ENCODE data around the gene SEC14L5.

The SEC14L5 gene

GRCh38 chr16:4984174-4984990, 26.3 kb downstream of the SEC14L5 start:
- no peak for DNase-seq (ENCODE audit: low read depth in 2 of 2, low spot score in 1 of 2)

- no peak for DNase-seq (ENCODE audit: low read depth in 2 of 2, low spot score in 1 of 2)
Observed at GRCh38 chr16:4987250-4987579, 29.1 kb downstream of the SEC14L5 start.

GRCh38 chr16:4987580-4988374, 29.6 kb downstream of the SEC14L5 start:
- no peak for DNase-seq (ENCODE audit: low read depth in 2 of 2, low spot score in 1 of 2)

GRCh38 chr16:4988647-4989046, 30.5 kb downstream of the SEC14L5 start:
- DNase-seq (ENCODE audit: low read depth in 2 of 2, low spot score in 1 of 2) = no peak

- DNase-seq (ENCODE audit: low read depth in 2 of 2, low spot score in 1 of 2) = no peak
Observed at GRCh38 chr16:4989391-4990006, 31.4 kb downstream of the SEC14L5 start.

- no peak for DNase-seq (ENCODE audit: low read depth in 2 of 2, low spot score in 1 of 2)
Observed at GRCh38 chr16:4990415-4990814, 32.3 kb downstream of the SEC14L5 start.

- DNase-seq (ENCODE audit: low read depth in 2 of 2, low spot score in 1 of 2) = no peak
Observed at GRCh38 chr16:4991754-4992153, 33.6 kb downstream of the SEC14L5 start.

- DNase-seq (ENCODE audit: low read depth in 2 of 2, low spot score in 1 of 2) = no peak
Observed at GRCh38 chr16:4994719-4995434, 36.7 kb downstream of the SEC14L5 start.

- no peak for DNase-seq (ENCODE audit: low read depth in 2 of 2, low spot score in 1 of 2)
Observed at GRCh38 chr16:5000573-5001001, 42.5 kb downstream of the SEC14L5 start.

- DNase-seq (ENCODE audit: low read depth in 2 of 2, low spot score in 1 of 2) = no peak
Observed at GRCh38 chr16:5001571-5001970, 43.4 kb downstream of the SEC14L5 start.

GRCh38 chr16:5001986-5002385, 43.9 kb downstream of the SEC14L5 start:
- no peak for DNase-seq (ENCODE audit: low read depth in 2 of 2, low spot score in 1 of 2)

GRCh38 chr16:5002699-5003143, 44.6 kb downstream of the SEC14L5 start:
- DNase-seq (ENCODE audit: low read depth in 2 of 2, low spot score in 1 of 2) = no peak

- no peak for DNase-seq (ENCODE audit: low read depth in 2 of 2, low spot score in 1 of 2)
Observed at GRCh38 chr16:5003211-5003610, 45.1 kb downstream of the SEC14L5 start.

GRCh38 chr16:5003828-5004227, 45.7 kb downstream of the SEC14L5 start:
- DNase-seq (ENCODE audit: low read depth in 2 of 2, low spot score in 1 of 2) = no peak

GRCh38 chr16:5004311-5004710, 46.2 kb downstream of the SEC14L5 start:
- DNase-seq (ENCODE audit: low read depth in 2 of 2, low spot score in 1 of 2) = no peak

- DNase-seq (ENCODE audit: low read depth in 2 of 2, low spot score in 1 of 2) = no peak
Observed at GRCh38 chr16:5005916-5006315, 47.8 kb downstream of the SEC14L5 start.

GRCh38 chr16:5006348-5007193, 48.4 kb downstream of the SEC14L5 start:
- DNase-seq (ENCODE audit: low read depth in 2 of 2, low spot score in 1 of 2) = no peak

- DNase-seq (ENCODE audit: low read depth in 2 of 2, low spot score in 1 of 2) = no peak
Observed at GRCh38 chr16:5007256-5007655, 49.1 kb downstream of the SEC14L5 start.

GRCh38 chr16:5008311-5008731, 50.2 kb downstream of the SEC14L5 start:
- DNase-seq (ENCODE audit: low read depth in 2 of 2, low spot score in 1 of 2) = no peak

- no peak for DNase-seq (ENCODE audit: low read depth in 2 of 2, low spot score in 1 of 2)
Observed at GRCh38 chr16:5010576-5011329, 52.6 kb downstream of the SEC14L5 start.

Measured in stimulated activated CD8-positive, alpha-beta memory T cell treated with anti-CD3 and anti-CD28 coated beads, Interleukin-4, amount 100 ng/mL, for 4 hours (primary cell).